GM21447 (cell line): ENCODE measurements around the gene TSC22D2.
A peak's percentile ranks its signal among the peaks of the same experiment; 100 is the strongest.

ENCODE experiments used
- ATAC-seq: cut with Tn5 transposase; IDR thresholded peaks from one replicate; pipeline ENCODE4 v1.9.1; 2021; ENCODE audit not compliant: unreplicated experiment

The TSC22D2 gene

GRCh38 chr3:150384296-150385212 lies 23.5 kb upstream of the TSC22D2 start:
- peak; percentile 98 for ATAC-seq

- ATAC-seq, result peak; percentile 35
Measured at GRCh38 chr3:150385296-150386242, 22.5 kb upstream of the TSC22D2 start.

GRCh38 chr3:150388498-150389418 lies 19.3 kb upstream of the TSC22D2 start:
- ATAC-seq, result no peak

GRCh38 chr3:150390087-150390486 lies 18.0 kb upstream of the TSC22D2 start:
- no peak for ATAC-seq

GRCh38 chr3:150391161-150391560 lies 16.9 kb upstream of the TSC22D2 start:
- ATAC-seq, result no peak

- no peak for ATAC-seq
Measured at GRCh38 chr3:150393745-150394144, 14.4 kb upstream of the TSC22D2 start.

GRCh38 chr3:150394606-150395005 lies 13.5 kb upstream of the TSC22D2 start:
- ATAC-seq, result no peak

- ATAC-seq, result no peak
Measured at GRCh38 chr3:150396491-150396890, 11.6 kb upstream of the TSC22D2 start.

GRCh38 chr3:150396956-150397550 lies 11.0 kb upstream of the TSC22D2 start:
- ATAC-seq, result no peak

GRCh38 chr3:150399060-150399459 lies 9.0 kb upstream of the TSC22D2 start:
- ATAC-seq, result no peak

- ATAC-seq, result no peak
Measured at GRCh38 chr3:150401285-150401684, 6.8 kb upstream of the TSC22D2 start.

- ATAC-seq, result no peak
Measured at GRCh38 chr3:150402217-150402616, 5.9 kb upstream of the TSC22D2 start.

GRCh38 chr3:150404023-150404422 lies 4.1 kb upstream of the TSC22D2 start:
- ATAC-seq, result no peak

- ATAC-seq, result no peak
Measured at GRCh38 chr3:150407051-150407807, 869 bp upstream of the TSC22D2 start.

GRCh38 chr3:150407808-150408220 lies 284 bp upstream of the TSC22D2 start:
- peak; percentile 7 for ATAC-seq

GRCh38 chr3:150409125-150409511 lies 1.0 kb downstream of the TSC22D2 start:
- ATAC-seq, result no peak

GRCh38 chr3:150409512-150410310 lies 1.6 kb downstream of the TSC22D2 start:
- ATAC-seq, result peak; percentile 30

GRCh38 chr3:150410311-150411105 lies 2.4 kb downstream of the TSC22D2 start:
- no peak for ATAC-seq
